Left cardiac atrium (tissue), 4 donors: ENCODE measurements around the gene DDA1. TPM values are rescaled to one million over a fixed set of nuclear protein-coding genes. Genes with fewer than 3 reads are reported as not detected.
A peak's percentile ranks its signal among the peaks of the same experiment; 100 is the strongest.
"Not testable (repeated sequence)": the region's sequence is repeated elsewhere in the genome, so short reads cannot be mapped to it uniquely, and the experiment has no call there.

Experiments
- ATAC-seq, 2 donors: fragments of 200-7000 bp; cut with Tn5 transposase; one replicate each; pipeline ENCODE4 v1.9.1; 2020; ENCODE audit warnings: mild to moderate bottlenecking in 2 of 2, moderate library complexity in 2 of 2
- DNase-seq: peaks from one replicate; pipeline ENCODE4 v3.0.0-alpha.2; 2020
- intact Hi-C, 2 donors: fragments of 100-400 bp; cut with DNase I; formaldehyde crosslinking; loops; one replicate each; pipeline versions ENCODE4 v1.14.1 to v1.15.1; 2022 to 2023
- total RNA-seq, 2 donors: library from RNA; stranded (reverse); fragmentation: NEBNext Ultra II Directional; extraction: Animal tissue kit (Norgen Biotek cat#: 25700); gene quantifications; one replicate each; pipeline ENCODE4 v1.2.1, GENCODE V29; 2021
- donor health status: DM: no; HTN: yes; CAD: no.
- donor health status: DM: no; HTN: yes; CAD: no; lungs with severe emphysema.
- donor health status: DM: yes; HTN: yes; CAD: no.
- donor health status: Dilated cardiomyopathy.

DDA1 gene
- total RNA-seq, 2 donors from 2014 or later, result 27.5 to 33.3 TPM

DNA sequence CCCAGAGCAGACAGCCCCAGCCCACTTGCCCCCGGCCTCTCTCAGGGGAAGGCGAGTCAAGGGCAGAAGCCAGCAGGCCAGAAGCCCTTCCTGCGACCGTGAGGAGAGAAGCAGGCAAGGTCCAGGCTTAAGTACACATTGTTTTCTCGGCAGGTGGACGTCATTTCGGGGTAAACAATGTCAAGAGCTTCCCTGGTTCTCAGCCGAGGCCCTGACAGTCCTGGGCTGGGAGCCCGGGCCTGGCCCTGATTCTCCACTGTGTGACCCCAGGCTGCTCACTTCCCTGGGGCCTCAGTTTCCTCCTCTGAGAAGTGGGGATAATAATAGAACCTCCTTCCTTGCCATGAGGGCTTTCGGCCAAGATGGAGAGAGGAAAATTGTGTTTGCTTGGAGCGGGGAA lies 48.4 kb downstream of the DDA1 start:
- ATAC-seq (peak in 1 of 2 donors; percentile 54), DNase-seq (no peak)
- intact Hi-C loops, result no loop called here

- intact Hi-C loops, result no loop called here
- DNase-seq (no peak), ATAC-seq (peak; percentile 59 to 60)
Observed at GRCh38 chr19:17358395-17358794, 49.0 kb downstream of the DDA1 start.

DNA sequence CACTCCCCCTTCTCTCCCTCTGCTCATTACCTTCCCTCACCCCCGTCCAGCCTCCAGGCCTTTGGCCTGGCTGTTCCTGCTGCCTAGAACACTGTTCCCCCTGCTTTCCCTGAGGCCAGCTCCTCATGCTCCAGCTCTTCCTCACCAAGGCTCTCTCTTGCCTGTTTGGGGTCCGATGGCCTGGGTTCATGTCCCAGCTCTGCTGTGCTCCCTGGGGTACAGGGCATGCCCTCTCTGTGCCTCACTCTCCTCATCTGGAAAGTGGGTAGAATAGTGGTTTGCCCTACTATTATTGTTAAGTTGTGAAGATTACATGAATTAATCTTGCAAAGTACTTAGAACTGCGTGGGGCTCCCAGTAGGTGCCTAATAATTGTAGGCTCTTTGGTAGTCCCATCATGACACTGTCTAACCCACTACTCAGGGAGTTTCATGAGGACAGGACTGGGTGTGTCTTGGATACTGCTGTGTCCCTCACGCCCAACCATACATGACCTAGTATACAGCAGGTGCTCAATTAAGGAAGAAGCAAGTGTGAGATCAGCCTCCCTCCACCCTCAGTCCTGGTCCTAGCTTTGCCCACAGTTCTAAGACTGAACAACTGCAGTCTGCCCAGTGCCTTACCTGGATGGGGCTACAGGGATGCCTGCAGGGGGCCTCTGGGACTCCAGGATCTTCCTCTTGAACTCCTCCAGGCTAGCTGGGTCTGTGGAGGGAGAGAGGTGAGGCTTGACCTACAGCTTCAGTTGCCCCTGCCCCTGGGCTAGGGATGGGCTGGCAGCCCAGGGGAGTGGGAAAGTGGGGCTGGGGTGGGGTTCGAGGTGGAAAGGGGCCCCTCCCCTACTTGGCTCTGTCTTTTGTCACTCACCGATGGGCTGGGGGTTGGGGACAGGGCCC lies 50.8 kb downstream of the DDA1 start:
- ATAC-seq (no peak), DNase-seq (no peak)
- intact Hi-C loops, result no loop called here

DNA sequence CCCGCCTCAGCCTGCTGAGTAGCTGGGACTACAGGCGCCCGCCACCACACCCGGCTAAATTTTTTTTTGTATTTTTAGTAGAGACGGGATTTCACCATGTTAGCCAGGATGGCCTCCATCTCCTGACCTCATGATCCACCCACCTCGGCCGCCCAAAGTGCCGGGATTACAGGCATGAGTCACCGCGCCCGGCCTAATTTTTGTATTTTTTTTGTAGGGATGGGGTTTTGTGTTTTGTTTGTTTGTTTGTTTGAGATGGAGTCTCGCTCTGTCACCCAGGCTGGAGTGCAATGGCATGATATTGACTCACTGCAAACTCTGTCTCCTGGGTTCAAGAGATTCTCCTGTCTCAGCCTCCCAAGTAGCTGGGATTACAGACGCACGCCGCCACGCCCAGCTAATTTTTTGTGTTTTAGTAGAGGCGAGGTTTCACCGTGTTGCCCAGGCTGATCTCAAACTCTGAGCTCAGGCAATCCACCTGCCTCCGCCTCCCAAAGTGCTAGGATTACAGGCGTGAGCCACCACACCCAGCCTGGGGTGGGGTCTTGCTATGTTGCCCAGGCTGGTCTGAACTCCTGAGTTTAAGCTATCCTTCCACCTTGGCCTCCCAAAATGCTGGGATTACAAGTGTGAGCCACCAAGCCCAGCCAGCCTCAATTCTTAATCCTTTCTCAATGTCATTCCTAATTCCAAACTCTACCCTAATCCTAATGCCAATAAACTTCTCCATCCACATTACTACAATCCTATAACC lies 54.7 kb downstream of the DDA1 start:
- ATAC-seq, intact Hi-C loops, DNase-seq: not testable (repeated sequence)

DNA sequence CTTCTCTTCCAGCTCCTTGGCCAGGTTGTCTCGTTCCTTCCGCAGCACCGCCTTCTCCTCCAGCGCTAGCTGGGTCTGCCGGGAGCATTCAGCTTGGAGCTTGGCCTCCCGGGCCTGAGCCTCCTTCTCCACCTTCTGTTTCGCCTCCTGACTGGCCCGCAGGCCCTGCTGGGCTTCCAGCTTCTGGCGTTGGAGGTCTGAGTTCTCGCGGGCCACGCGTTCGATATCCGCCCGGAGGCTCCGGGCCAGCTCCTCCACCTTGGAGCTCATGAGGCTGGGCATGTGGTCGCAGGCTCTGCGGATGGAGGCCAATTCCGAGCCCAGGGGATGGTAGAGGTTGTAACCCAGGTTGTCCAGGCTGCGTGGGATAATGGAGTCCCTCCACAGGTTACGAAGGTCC lies 56.0 kb downstream of the DDA1 start:
- intact Hi-C loops, result no loop called here
- no peak for DNase-seq
- no peak for ATAC-seq

DNA sequence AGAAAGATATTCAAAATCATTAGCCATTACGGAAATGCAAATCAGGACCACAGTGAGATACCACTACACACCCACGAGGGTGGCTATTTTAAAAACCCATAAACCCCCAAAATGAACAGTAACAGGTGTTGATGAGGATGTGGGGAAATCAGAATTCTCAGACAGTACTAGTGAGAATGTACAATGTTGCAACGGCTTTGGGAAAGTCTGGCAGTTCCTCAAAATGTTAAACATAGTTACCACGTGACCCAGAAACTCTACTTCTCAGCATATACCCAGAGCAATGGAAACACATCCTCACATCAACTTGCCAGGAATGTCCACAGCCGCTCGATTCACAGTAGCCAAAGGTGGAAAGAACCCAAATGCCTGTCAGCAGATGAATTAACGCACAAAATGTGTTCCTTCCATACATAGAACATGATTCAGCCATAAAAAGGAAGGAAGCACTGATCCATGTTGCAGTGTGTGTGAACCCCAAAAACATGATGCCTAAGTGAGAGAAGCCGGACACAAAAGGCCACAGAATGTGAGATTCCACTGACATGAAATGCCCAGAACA lies 60.7 kb downstream of the DDA1 start:
- intact Hi-C loops, result no loop called here
- ATAC-seq, result peak; percentile 65 to 75
- no peak for DNase-seq

Other genes starting within 250 kb of the DDA1 start
- 1 to 10 TPM; 3.9 to 5.0 TPM for gene HAUS8, start 234.1 kb upstream of the DDA1 start, total RNA-seq
- 10 to 100 TPM; 32.5 to 44.6 TPM for gene MYO9B, start 233.8 kb upstream of the DDA1 start, total RNA-seq
- gene USE1, start 94.2 kb upstream of the DDA1 start, total RNA-seq, result 10 to 100 TPM; 22.5 to 23.4 TPM
- 10 to 100 TPM; 18.7 to 25.3 TPM for gene OCEL1, start 83.3 kb upstream of the DDA1 start, total RNA-seq
- gene NR2F6, start 63.6 kb upstream of the DDA1 start, total RNA-seq, result 10 to 100 TPM; 40.5 to 49.9 TPM
- gene USHBP1, start 44.8 kb upstream of the DDA1 start, total RNA-seq, result 1 to 10 TPM; 6.5 to 6.7 TPM
- gene BABAM1, start 42.1 kb upstream of the DDA1 start, total RNA-seq, result 10 to 100 TPM; 67.2 to 68.3 TPM
- gene ANKLE1, start 27.7 kb upstream of the DDA1 start, total RNA-seq, result under 1 TPM; 0.37 to 0.47 TPM
- 10 to 100 TPM; 11.2 to 11.6 TPM for gene ABHD8, start 6.1 kb upstream of the DDA1 start, total RNA-seq
- gene MRPL34, start 3.7 kb upstream of the DDA1 start, total RNA-seq, result 100 to 1,000 TPM; 147 to 152 TPM
- gene ANO8, start 25.3 kb downstream of the DDA1 start, total RNA-seq, result 1 to 10 TPM; 9.5 to 10.0 TPM
- 10 to 100 TPM in 1 of 2 donors, 1 to 10 TPM in 1; 9.7 to 12.8 TPM for gene GTPBP3, start 28.0 kb downstream of the DDA1 start, total RNA-seq
- gene PLVAP, start 67.8 kb downstream of the DDA1 start, total RNA-seq, result 100 to 1,000 TPM; 102 to 137 TPM
- gene CCDC194, start 84.6 kb downstream of the DDA1 start, total RNA-seq, result not detected
- 10 to 100 TPM; 56.9 to 72.6 TPM for gene BST2, start 96.1 kb downstream of the DDA1 start, total RNA-seq
- 10 to 100 TPM; 22.6 to 24.8 TPM for gene MVB12A, start 110.5 kb downstream of the DDA1 start, total RNA-seq
- under 1 TPM; 0.18 to 0.21 TPM for gene TMEM221, start 139.1 kb downstream of the DDA1 start, total RNA-seq
- under 1 TPM in 1 of 2 donors, not detected in 1; 0.56 TPM for gene NXNL1, start 151.4 kb downstream of the DDA1 start, total RNA-seq
- gene SLC27A1, start 161.0 kb downstream of the DDA1 start, total RNA-seq, result 10 to 100 TPM; 33.4 to 55.1 TPM
- 10 to 100 TPM; 28.6 to 37.3 TPM for gene PGLS, start 202.1 kb downstream of the DDA1 start, total RNA-seq
- gene COLGALT1, start 246.1 kb downstream of the DDA1 start, total RNA-seq, result 10 to 100 TPM; 47.7 to 54.8 TPM